GM12878 (cell line): Measurements from ENCODE around the gene TC2N. TPM values are rescaled to one million over a fixed set of nuclear protein-coding genes. Genes with fewer than 3 reads are reported as not detected.

Experiments
- CTCF ChIP-seq, 3 experiments: IDR thresholded peaks in 2 of 3; conservative IDR thresholded peaks in 1 of 3; 2 replicates each; pipeline ENCODE4 v1.5.1; 2011; ENCODE audit warnings: low read depth in 3 of 3, low read length in 3 of 3, mild to moderate bottlenecking in 3 of 3, control low read depth in 2 of 3, moderate library complexity in 2 of 3, inconsistent platforms in 1 of 3, mixed read lengths in 1 of 3; ENCODE audit not compliant: control insufficient read depth in 2 of 3, insufficient read depth in 1 of 3; ENCODE audit errors: extremely low read depth in 1 of 3
- E2F8 ChIP-seq: fragments of 450-650 bp; IDR thresholded peaks from 2 replicates; pipeline ENCODE4 v1.6.1; 2018; ENCODE audit warnings: mild to moderate bottlenecking, low read depth, moderate library complexity; ENCODE audit not compliant: partially characterized antibody
- FOXK2 ChIP-seq: fragments of 450-650 bp; IDR thresholded peaks from 2 replicates; pipeline ENCODE4 v1.6.1; 2017; ENCODE audit warnings: mild to moderate bottlenecking, moderate library complexity
- JUNB ChIP-seq: IDR thresholded peaks from 2 replicates; pipeline ENCODE4 v1.6.1; 2016; ENCODE audit warnings: antibody characterized with exemption, mild to moderate bottlenecking
- KAT2A ChIP-seq: conservative IDR thresholded peaks from 2 replicates; pipeline ENCODE4 v1.6.1; 2011; ENCODE audit warnings: low read depth, low read length; ENCODE audit not compliant: control insufficient read depth
- NR2C1 ChIP-seq: fragments of 450-650 bp; IDR thresholded peaks from 2 replicates; pipeline ENCODE4 v1.6.1; 2017; ENCODE audit warnings: antibody characterized with exemption, mild to moderate bottlenecking, moderate library complexity
- NR2F1 ChIP-seq: fragments of 450-650 bp; conservative IDR thresholded peaks from 2 replicates; pipeline ENCODE4 v1.6.1; 2017; ENCODE audit warnings: mild to moderate bottlenecking
- PKNOX1 ChIP-seq: fragments of 450-650 bp; IDR thresholded peaks from 2 replicates; pipeline ENCODE4 v1.6.1; 2016; ENCODE audit warnings: mild to moderate bottlenecking
- RB1 ChIP-seq: fragments of 450-650 bp; formaldehyde crosslinking; IDR thresholded peaks from 2 replicates; pipeline ENCODE4 v1.6.1; 2017; ENCODE audit warnings: mild to moderate bottlenecking, borderline replicate concordance
- TAF1 ChIP-seq: IDR thresholded peaks from 2 replicates; pipeline ENCODE4 v1.6.1; 2011; ENCODE audit warnings: mild to moderate bottlenecking, low read depth, low read length, borderline replicate concordance
- TBL1XR1 ChIP-seq: IDR thresholded peaks from 2 replicates; pipeline ENCODE4 v1.6.1; 2012; ENCODE audit warnings: low read depth, low read length, improper control_type of control experiment
- polyA plus RNA-seq, 11 experiments: library from polyadenylated mRNA; depleted of rRNA in 4 of 11; unstranded in 6 of 11; stranded (reverse) in 5 of 11; fragments of >200 nt; fragmentation: Nextera tagmentation in 4 of 11; fragmentation: Illumina TruSeq in 1 of 11; extraction: Ambion mirVana in 4 of 11; extraction: Trizol in 1 of 11; gene quantifications; 1 replicate in 1 of 11; 2 replicates in 10 of 11; pipeline versions ENCODE4 v1.2.1 to v1.2.3, GENCODE V29; 2011 to 2016; ENCODE audit warnings: inconsistent platforms in 2 of 11, missing spikeins in 2 of 11, low read depth in 1 of 11
- total RNA-seq, 4 experiments: library from RNA; depleted of rRNA in 3 of 4; stranded (reverse); fragments of >200 nt in 3 of 4; fragmentation: Illumina TruSeq in 1 of 4; extraction: Trizol in 1 of 4; gene quantifications; 2 replicates each; pipeline versions ENCODE4 v1.2.1 to v1.2.3, GENCODE V29; 2013 to 2021

The TC2N gene
- total and polyA plus RNA-seq, 10 of the 15 experiments (the other 5 are each of a cell fraction or from before 2014, with no cell fraction given), result 0.15 to 1.6 (median 0.35) TPM

GRCh38 chr14:91873471-91874415, 6.4 kb upstream of the TC2N start (continued):
- no peak for TF ChIP-seq CTCF (IDR thresholded peaks at IDR 0.05 in 2 of 3, conservative IDR thresholded peaks at IDR 0.05 in 1 of 3; ENCODE audit: control insufficient read depth in 2 of 3, extremely low read depth in 1 of 3, insufficient read depth in 1 of 3, low read depth in 3 of 3, low read length in 3 of 3)
- no peak for TF ChIP-seq RB1
- 0 out of 2 replicates have a peak, but pooled peaks have one; percentile 10 for TF ChIP-seq PKNOX1
- no peak for TF ChIP-seq NR2C1
- no peak for TF ChIP-seq NR2F1
- TF ChIP-seq E2F8, result no peak
- TF ChIP-seq FOXK2, result no peak
- TF ChIP-seq KAT2A, result no peak
- no peak for TF ChIP-seq TAF1
- no peak for TF ChIP-seq TBL1XR1
- TF ChIP-seq JUNB, result no peak
